NCI-H187 treated with DMSO at 0.1 percent for 48 hours (cell line): ENCODE data around the gene LAG3.

Experiments
- DNase-seq: peaks from one replicate; lab custom pipeline; 2025; lab: John Stamatoyannopoulos, UW

The LAG3 gene

DNA sequence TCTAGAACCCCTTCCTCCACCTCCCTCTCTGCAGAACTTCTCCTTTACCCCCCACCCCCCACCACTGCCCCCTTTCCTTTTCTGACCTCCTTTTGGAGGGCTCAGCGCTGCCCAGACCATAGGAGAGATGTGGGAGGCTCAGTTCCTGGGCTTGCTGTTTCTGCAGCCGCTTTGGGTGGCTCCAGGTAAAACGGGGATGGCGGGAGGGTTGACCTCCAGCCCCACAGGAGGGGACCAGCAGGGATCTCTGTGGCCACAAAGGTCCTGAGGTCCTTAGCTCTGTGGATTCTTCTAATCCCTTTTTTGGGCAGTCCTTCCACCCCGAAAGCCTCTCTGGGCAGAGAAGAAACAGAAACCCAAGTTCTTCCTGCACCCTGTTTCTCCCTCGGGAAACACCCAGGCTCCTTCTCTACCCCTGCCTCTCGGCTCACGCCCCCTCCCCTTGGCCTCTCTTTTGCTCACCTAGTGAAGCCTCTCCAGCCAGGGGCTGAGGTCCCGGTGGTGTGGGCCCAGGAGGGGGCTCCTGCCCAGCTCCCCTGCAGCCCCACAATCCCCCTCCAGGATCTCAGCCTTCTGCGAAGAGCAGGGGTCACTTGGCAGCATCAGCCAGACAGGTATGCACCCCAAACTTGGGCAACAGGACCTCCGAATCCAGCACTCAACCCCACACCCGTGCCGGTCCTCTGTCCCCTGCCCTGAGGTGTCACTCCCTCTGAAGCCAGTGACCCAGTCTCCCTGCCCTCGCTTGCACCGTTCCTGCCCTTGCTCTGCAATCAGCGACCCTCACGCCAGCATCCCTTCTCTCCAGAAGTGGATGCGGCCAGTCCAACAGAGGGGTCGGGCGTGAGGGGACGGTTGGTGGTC lies 638 bp downstream of the LAG3 start:
- DNase-seq, result no peak

DNA sequence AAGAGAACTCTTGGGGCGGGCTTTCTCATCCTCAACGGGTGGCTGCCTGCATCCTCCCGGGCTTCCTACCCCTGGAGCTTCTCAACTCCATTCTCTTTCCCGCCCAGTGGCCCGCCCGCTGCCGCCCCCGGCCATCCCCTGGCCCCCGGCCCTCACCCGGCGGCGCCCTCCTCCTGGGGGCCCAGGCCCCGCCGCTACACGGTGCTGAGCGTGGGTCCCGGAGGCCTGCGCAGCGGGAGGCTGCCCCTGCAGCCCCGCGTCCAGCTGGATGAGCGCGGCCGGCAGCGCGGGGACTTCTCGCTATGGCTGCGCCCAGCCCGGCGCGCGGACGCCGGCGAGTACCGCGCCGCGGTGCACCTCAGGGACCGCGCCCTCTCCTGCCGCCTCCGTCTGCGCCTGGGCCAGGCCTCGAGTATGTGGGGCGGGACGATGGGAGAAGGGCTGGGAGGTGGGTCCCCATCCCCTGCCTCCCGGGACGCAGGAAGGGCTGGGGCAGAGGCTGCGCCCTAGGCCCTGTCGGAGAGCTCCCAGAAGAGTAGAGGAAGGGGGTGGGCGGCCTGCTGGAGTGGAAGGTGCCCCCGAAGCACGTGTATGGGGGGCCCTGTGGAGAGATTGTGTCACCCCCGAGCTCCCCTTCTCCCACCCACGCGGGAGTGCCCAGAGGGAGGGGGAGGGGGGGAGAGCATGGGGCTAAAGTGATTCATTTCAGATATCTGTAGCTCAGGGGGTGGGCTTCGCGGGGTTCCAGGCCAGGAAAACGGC lies 1.5 kb downstream of the LAG3 start:
- DNase-seq, result no peak

DNA sequence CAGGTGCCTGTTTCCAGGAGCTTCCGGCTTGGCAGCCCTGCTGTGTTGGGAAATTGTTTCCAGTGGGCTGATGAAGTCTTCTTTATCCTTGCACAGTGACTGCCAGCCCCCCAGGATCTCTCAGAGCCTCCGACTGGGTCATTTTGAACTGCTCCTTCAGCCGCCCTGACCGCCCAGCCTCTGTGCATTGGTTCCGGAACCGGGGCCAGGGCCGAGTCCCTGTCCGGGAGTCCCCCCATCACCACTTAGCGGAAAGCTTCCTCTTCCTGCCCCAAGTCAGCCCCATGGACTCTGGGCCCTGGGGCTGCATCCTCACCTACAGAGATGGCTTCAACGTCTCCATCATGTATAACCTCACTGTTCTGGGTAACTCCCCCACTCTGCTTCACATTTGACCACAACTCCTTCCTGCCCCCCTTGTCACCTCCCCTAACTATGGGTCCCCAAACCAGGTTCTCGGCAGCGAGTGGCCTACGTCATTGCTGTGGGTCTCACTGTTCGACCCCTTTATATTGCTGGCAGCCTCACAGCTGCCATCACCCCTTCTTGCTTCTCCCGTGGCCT lies 2.3 kb downstream of the LAG3 start:
- DNase-seq, result no peak

DNA sequence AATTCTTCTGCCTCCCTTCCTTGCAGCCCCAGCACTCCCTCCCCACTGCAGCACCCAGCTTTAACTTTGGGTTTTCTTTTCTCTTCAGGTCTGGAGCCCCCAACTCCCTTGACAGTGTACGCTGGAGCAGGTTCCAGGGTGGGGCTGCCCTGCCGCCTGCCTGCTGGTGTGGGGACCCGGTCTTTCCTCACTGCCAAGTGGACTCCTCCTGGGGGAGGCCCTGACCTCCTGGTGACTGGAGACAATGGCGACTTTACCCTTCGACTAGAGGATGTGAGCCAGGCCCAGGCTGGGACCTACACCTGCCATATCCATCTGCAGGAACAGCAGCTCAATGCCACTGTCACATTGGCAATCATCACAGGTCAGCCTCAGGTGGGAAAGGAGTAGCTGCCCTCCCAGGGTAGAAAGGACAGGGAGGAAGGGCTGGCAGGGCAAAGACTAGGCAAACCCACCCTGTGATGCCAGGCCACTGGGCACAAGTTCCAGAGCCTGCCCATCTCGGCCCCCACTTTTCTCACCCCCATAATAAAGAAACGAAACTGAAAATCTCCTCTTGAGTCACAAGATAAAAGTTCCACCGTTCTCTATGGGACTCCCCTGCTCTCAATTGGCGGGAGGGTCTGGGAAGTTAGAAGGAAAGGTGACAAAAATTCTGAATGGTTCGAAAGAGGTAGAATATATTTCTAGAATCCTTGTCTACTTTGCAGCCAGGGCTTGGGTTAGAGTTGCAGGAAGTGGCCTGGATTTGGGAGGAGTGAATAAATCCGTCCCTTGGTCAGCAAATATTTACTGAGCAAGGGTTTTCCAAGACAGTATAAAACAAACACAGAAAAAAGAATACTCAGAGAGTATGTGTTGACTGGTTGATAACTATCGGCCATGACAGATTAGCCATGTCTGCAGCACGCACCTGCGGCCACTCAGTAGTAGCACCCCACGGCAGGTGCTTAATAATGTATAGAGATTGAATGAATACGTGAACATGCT lies 3.2 kb downstream of the LAG3 start:
- DNase-seq, result no peak

DNA sequence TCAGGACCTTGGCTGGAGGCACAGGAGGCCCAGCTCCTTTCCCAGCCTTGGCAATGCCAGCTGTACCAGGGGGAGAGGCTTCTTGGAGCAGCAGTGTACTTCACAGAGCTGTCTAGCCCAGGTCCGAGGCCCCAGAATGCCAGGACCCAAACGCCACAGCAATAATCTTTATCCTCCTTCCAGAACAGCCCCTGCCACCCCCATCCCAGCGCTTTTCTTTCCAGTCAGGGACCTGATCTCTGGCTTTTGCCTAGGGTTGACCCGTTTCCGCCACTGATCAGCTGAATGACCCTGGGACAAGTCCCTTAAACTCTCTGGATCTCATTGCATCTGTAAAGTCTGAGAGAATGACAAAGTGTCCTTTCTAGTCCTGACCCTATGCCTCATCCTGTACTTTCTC lies 5.1 kb downstream of the LAG3 start:
- DNase-seq, result no peak

DNA sequence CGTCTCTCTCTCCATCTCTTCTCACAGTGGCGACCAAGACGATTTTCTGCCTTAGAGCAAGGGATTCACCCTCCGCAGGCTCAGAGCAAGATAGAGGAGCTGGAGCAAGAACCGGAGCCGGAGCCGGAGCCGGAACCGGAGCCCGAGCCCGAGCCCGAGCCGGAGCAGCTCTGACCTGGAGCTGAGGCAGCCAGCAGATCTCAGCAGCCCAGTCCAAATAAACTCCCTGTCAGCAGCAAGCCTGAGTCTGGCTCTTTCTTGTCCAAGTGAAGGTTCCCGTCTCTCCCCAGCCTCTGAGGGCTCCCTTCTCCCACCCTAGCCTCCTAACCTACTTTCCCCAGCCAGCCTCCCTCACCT lies 5.9 kb downstream of the LAG3 start:
- no peak for DNase-seq

DNA sequence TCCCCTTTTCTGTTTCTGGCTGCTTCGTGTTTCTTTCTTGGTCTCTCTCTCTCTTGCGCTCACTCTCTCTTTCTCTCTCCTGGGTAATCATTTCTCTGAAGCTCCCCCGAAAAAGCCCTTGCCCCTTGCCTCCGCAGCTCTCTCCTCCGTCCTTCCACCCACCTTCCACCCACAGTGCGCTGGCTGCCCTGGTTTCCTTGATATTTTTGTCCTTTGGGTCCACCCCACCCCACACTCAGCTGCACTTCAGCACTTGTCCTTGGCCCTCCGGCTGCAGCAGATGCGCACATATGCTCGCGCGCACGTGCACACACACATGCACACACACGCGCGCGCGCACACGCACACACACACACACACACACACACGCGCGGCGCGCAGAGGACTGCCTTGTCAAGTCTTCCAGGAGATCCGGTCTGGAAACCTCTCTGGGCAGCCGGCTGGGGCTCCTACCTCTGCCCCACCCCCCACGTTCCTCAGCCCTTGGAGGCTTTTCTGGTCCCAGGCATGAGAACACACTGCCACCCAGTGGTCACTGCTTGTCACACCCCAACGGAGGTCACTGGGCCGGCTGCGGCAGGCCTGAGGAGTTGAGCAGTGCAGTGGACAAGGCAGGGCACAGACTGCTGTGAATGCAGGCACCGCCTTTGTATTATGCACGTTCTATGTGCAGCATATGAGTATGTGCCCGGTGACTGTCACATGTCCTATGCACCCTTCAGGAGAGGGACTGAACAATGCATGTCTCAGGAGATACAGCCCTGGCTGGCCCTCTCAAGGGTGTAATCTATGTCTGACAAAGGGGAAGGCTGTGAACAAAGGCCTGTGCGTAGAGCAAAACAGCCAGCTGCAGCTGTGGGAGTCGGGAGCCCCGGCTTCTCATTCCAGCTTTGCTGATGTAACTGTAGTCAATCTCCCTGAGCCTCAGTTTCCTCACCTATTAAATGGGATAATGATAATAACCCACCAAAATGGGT lies 6.5 kb downstream of the LAG3 start:
- DNase-seq, result peak; percentile 76

DNA sequence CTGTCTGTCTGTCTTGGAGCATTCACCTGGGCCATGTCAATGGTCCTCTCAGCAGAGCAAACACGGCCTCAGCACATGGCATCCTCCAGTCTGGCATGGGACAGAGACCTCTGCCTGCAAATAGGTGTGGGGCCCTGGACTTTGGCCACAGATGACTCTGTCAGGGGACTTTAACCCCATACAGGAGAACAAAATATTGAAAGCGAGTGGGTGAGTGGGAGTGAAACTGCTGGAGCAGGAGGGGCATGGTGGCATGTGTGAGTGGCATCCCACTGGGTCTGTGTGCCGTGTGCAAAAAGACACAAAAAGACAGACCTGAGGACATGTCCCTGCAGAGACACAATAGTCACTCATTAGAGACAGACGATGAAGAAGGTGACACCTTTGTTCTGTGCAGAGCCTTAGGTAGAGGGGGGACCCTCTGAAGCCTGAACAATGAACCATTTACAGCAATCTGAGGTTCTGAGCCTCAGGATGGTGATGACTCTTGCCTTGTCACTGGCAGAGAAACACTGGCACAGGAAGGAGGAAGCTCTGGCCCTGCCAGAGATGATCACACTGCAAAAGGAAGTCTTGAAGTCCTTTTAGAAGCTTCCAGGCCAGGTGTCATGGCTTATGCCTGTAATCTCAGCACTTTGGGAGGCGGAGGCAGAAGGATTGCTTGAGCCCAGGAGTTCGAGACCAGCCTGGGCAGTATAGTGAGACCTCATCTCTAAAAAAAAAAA lies 7.5 kb downstream of the LAG3 start:
- DNase-seq, result no peak

DNA sequence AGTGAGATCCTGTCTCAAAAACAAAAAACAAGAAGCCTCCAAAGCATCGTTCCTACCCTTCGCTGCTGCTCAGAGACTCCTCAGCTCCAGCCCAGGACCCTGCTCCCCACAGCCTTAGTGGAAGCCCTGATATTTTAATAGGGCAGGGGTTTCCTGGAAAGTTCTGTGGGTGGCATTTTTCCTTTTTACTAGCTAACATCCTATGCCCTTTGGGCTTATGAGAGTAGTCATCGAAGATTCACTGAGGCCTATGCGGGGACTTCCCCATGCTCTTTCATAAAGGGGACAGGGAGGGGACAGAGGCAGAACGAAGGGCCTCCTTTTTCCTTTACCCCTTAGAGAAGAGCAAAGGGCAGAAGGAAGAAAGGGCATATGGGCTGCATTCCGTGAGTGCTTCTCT lies 8.3 kb downstream of the LAG3 start:
- no peak for DNase-seq

DNA sequence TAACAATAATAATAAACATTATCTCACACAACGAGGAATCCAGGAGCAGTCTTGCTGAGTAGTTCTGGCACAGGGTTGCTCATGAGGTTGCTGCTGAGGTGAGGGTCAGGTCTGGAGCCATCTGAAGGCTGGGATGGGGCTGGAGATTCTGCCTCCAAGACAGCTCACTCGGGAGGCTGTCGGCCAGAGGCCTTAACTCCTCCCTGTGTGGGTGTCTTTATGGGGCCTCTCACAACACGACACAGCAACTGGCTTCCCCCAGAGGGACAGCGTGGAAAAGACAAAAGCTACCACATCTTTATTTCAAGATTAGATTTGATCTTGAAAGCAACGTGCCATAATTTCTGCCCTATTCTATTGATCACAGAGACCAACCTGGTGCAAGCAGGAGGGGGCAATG lies 9.8 kb downstream of the LAG3 start:
- DNase-seq, result no peak

DNA sequence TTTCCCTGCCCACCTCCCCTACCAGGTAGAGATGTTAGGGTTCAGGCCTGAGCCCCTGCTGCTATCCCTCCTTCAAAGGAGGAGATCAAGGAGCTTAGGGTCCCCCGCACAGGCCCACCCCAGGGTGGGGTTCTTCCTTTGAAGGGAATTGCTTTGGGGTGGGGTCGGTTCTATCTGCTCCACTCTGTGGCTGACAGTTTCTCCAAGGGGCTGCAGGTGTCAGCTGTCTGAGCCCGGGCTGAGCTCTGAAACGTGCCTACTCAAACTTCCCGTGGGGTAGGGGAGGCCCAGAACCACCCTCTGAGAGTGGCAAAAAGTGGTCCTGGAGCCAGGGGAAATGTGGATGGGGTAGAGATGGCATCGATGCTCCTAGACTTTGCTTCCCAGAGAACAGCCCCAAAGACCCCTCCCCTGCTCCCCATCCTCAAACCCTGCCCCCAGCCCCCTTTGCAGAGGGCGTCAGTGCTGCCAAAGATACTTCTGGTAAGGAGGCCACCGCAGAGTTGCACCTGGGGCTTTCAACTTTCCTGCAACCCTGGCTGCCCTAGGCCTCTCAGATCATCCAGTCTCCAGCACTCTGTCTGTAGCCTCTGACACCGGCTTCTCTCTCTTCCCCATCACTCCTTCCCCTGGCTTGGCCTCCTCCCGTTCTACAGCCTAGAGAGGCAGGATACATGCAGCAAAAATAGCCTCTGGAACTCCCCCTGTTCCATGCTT lies 10.7 kb downstream of the LAG3 start:
- DNase-seq, result no peak

DNA sequence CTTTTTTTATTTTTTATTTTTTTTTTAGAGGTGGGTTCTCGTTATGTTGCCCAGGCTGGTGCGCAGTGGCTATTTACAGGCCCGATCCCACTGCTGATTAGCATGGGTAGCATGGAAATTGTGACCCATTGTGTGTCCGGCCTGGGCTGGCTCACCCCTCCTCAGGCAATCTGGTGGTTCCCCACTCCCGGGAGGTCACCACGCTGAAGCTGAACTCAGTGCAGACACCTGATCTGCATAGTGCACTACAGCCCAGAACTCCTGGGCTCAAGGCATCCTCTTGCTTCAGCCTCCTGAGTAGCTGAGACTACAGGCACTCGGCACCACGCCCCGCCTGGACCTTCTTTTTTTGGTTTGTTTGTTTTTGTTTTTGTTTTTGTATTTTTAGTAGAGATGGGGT lies 11.5 kb downstream of the LAG3 start:
- DNase-seq, result no peak

DNA sequence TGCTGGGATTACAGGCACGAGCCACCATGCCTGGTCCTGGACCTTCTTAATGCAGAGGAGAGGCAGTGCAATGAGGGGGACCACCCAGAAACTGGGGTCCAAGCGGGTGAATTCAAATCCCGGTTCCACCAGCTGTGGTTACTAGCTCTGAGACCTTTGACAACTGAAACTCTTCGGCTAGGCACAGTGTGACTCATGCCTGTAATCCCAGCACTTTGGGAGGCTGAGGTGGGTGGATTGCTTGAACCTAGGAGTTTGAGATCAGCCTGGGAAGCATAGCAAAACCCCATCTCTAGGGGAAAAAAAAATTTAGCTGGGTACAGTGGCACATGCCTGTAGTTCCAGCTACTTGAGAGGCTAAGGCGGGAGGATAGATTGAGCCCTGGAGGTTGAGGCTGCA lies 12.0 kb downstream of the LAG3 start:
- no peak for DNase-seq

DNA sequence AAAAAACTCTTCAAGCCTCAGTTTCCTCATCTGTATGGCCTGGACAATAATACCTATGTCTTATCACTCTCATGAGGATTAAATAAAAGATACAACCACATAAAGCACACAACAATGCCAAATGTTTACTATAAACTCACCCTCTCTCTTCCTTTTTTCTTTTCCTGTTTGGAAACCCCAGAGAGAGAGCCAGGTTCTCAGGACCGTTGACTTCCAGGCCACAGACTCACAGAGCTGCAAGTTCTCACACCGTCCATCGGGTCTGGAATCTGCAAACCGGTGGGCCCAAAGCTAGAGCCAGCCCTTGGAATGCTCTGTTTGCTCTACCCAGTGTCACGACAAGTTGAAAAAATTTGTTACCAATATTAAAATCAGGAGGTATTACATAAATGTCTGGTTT lies 12.4 kb downstream of the LAG3 start:
- DNase-seq, result no peak

DNA sequence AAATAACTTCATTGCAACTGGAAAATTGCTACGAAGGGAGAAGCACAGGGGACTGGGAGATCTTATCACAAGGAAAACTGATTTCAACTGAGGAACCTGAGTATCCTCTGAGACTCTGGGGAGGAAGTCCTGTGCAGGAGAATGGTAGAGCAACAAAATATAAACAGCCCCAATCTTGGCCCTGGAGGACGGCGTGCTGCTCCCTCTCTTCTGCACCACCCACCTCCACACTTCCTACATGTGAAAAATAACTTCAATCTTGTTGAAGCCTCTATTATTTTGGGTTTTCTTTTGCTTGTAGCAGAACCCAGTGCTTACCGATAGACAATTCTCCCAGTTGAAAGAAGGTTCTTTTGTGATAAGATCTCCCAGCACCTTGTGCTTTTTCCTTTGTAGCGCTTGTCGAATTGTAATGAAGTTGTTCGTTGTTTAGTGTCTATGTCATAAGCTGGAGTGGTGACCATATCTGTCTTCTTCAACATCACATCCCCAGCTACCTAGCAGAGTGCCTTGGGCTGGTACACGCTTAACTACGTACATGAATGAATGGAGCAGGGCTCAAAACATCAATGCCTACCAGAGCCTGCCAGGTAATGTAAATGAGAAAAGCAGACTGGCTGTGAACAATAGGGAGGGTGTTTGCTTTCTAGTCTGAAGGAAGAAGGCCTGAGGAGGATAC lies 14.2 kb downstream of the LAG3 start:
- DNase-seq, result no peak

DNA sequence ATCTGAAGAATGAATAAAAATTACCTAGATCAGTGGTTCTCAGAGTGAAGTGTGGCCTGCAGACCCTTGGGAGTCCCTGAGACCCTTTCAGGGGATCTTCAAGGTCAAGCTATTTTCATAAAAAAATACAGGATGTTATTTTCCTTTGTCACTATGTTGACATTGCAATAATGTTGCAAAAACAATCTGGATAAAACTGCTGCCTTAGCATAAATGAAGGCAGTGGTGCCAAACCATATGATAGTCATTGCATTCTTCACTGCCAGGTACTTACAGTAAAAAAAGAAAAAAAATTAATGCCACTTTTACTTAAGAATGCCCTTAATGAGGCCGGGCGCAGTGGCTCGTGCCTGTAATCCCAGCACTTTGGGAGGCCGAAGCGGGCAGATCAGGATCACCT lies 15.0 kb downstream of the LAG3 start:
- no peak for DNase-seq

DNA sequence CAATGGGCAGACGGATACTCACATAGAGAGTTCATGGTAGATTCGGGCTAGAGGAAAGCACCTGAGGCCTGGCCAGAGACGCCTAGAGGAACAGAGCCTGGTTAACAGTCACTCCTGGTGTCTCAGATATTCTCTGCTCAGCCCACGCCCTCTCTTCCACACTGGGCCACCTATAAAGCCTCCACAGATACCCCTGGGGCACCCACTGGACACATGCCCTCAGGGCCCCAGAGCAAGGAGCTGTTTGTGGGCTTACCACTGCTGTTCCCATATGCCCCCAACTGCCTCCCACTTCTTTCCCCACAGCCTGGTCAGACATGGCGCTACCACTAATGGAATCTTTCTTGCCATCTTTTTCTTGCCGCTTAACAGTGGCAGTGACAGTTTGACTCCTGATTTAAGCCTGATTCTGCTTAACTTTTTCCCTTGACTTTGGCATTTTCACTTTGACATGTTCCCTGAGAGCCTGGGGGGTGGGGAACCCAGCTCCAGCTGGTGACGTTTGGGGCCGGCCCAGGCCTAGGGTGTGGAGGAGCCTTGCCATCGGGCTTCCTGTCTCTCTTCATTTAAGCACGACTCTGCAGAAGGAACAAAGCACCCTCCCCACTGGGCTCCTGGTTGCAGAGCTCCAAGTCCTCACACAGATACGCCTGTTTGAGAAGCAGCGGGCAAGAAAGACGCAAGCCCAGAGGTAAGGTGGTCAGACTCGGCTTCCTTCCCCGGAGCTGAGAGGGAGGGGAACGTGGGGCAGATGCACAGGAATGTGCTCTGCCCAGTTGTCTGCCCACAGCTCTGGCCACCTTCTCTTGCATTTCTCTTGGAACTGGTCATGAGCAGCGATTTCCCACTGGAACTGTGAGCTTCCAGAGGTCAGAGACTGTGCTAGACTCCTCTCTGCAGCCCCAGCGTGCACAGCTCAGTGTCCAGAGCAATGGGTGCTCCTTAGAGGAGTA lies 16.9 kb downstream of the LAG3 start, which contains the start of gene CD4:
Gene CD4, plus strand, starts transcription at position 557 of the 953 bp plus-strand sequence. CDS start 10,611 bp downstream, outside the sequence.
- no peak for DNase-seq
